Naive thymus-derived CD4-positive, alpha-beta T cell (primary cell): ENCODE results near the gene STIM2. TPM values are rescaled to one million over a fixed set of nuclear protein-coding genes. Genes with fewer than 3 reads are reported as not detected.

Experiments
- ATAC-seq: fragments of 150-1000 bp; cut with Tn5 transposase; 2 replicates; pipeline ENCODE4 v1.10.0; 2021; ENCODE audit warnings: mild to moderate bottlenecking, moderate library complexity
- CTCF ChIA-PET: fragments of 350-600 bp; sonication (Branson Sonifier 250); formaldehyde crosslinking; loops from one replicate; lab custom pipeline; 2021; ENCODE audit warnings: antibody characterized with exemption; lab: Charles Lee
- POLR2A ChIA-PET: fragments of 350-600 bp; sonication (Branson Sonifier 250); formaldehyde crosslinking; loops from one replicate; lab custom pipeline; 2021; ENCODE audit warnings: antibody characterized with exemption, inconsistent platforms; lab: Charles Lee
- DNase-seq, 9 donors: peaks; one replicate each; pipeline versions ENCODE4 v3.0.0 to v3.0.0-alpha.2; 2020 to 2022; ENCODE audit warnings: mixed read lengths in 1 of 9
- H3K27ac ChIP-seq: one replicate; pipeline ENCODE4 v1.7.0; 2013; ENCODE audit warnings: mild to moderate bottlenecking, low read depth, low read length, moderate library complexity
- H3K27me3 ChIP-seq, 2 donors: one replicate each; pipeline ENCODE4 v1.7.0; 2013; ENCODE audit warnings: low read length in 2 of 2, mild to moderate bottlenecking in 2 of 2, moderate library complexity in 2 of 2; ENCODE audit not compliant: control insufficient read depth in 2 of 2, insufficient read depth in 2 of 2
- H3K36me3 ChIP-seq, 3 experiments: 1 replicate in 2 of 3; 2 replicates in 1 of 3; pipeline ENCODE4 v1.7.0; 2013; ENCODE audit warnings: low read length in 3 of 3, mild to moderate bottlenecking in 3 of 3, moderate library complexity in 1 of 3; ENCODE audit not compliant: insufficient read depth in 3 of 3, control insufficient read depth in 2 of 3
- H3K4me1 ChIP-seq, 2 donors: one replicate each; pipeline ENCODE4 v1.7.0; 2013; ENCODE audit warnings: low read length in 2 of 2, mild to moderate bottlenecking in 2 of 2, moderate library complexity in 1 of 2; ENCODE audit not compliant: control insufficient read depth in 2 of 2, insufficient read depth in 2 of 2
- H3K4me3 ChIP-seq: 2 replicates; pipeline ENCODE4 v1.7.0; 2013; ENCODE audit warnings: mild to moderate bottlenecking, low read length
- H3K9me3 ChIP-seq, 3 experiments: 1 replicate in 2 of 3; 2 replicates in 1 of 3; pipeline ENCODE4 v1.7.0; 2013; ENCODE audit warnings: low read length in 3 of 3; ENCODE audit not compliant: control insufficient read depth in 2 of 3
- H3K27ac Mint-ChIP-seq, 9 donors: one replicate each; pipeline ENCODE4 v1.8.0; 2020 to 2022; ENCODE audit warnings: mixed read lengths in 9 of 9, mild to moderate bottlenecking in 8 of 9, moderate library complexity in 5 of 9, inconsistent platforms in 2 of 9
- H3K27me3 Mint-ChIP-seq, 5 donors: one replicate each; pipeline ENCODE4 v1.8.0; 2021 to 2022; ENCODE audit warnings: mixed read lengths in 5 of 5, mild to moderate bottlenecking in 1 of 5
- H3K36me3 Mint-ChIP-seq, 5 donors: one replicate each; pipeline ENCODE4 v1.8.0; 2020 to 2022; ENCODE audit warnings: mixed read lengths in 5 of 5, mild to moderate bottlenecking in 3 of 5, inconsistent platforms in 1 of 5
- H3K4me1 Mint-ChIP-seq, 7 donors: one replicate each; pipeline ENCODE4 v1.8.0; 2020 to 2022; ENCODE audit warnings: mixed read lengths in 7 of 7, mild to moderate bottlenecking in 3 of 7, inconsistent platforms in 1 of 7
- H3K4me3 Mint-ChIP-seq, 10 donors: one replicate each; pipeline ENCODE4 v1.8.0; 2020 to 2022; ENCODE audit warnings: mild to moderate bottlenecking in 10 of 10, mixed read lengths in 10 of 10, moderate library complexity in 6 of 10, inconsistent platforms in 2 of 10
- H3K9me3 Mint-ChIP-seq, 11 donors: one replicate each; pipeline ENCODE4 v1.8.0; 2020 to 2022; ENCODE audit warnings: mixed read lengths in 11 of 11, mild to moderate bottlenecking in 4 of 11, inconsistent platforms in 1 of 11, moderate library complexity in 1 of 11
- intact Hi-C, 2 donors: fragments of 100-400 bp; cut with micrococcal nuclease; formaldehyde crosslinking; loops; one replicate each; pipeline ENCODE4 v1.15.1; 2023
- polyA plus RNA-seq, 2 donors: library from polyadenylated mRNA; unstranded; fragments of 300-500 nt; fragmentation: Illumina TruSeq; gene quantifications; one replicate each; pipeline ENCODE4 v1.2.3, GENCODE V29; 2021
- total RNA-seq, 6 experiments: library from RNA in 5 of 6; stranded (reverse) in 5 of 6; gene quantifications; 1 replicate in 5 of 6; 2 replicates in 1 of 6; pipeline ENCODE4 v1.2.3 and lab custom pipeline; 2021 to 2026

STIM2 gene
- total and polyA plus RNA-seq, 7 experiments from 2014 or later = 24.6 to 103 (median 67.0) TPM

DNA sequence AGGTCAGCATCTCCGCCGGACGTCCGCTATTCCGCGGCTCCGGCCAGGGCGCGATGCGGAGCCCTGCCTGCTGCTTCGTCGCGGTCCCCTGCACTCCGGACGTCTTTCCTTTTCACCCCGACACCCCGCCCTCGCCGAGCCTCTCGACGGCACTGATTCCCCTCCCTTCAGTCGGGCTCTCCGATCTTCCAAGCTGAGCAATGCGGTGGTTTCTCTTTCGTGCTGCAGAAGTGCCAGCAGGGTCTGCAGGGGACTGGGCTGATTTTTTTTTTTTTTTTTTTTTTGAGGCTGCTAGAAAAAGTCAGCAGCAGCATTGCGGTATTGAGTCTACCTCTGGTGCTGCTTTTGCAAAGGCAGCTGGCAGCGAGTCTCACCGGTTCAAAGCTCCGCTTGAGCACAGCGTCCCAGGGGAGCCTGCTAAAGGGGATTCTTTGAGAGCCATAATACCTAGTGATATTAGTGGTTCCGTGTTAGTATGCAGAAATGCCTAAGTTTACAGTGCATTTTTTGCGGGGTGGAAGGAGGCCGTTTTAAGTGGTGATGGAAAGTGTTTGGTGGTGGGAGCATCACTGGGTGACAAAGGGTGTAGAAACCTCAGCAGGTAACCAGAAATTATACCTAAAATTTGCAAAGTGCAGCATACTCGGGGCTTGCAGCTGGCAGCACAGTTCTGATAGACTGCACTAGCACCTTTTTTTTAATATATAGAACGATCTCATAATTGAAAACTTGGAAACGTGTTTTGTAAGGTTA, 969 bp downstream of the STIM2 start:
- peaks cover 0 to 9% (median 0%) of the 10 kb centered on the region in 5 donors for H3K36me3 Mint-ChIP-seq
- ATAC-seq = peak; percentile 28
- intact Hi-C loops = loop anchor here (1.0 to 5.0 kb wide), 13 partner anchors 12 to 1699 kb away; partner anchors contain the start of genes PI4K2B (in 1 of the 2), SEL1L3 (in 1 of the 2) and SEPSECS (in 1 of the 2)
- peaks cover 55 to 82% (median 72%) of the 10 kb centered on the region in 7 donors for H3K4me1 Mint-ChIP-seq
- H3K36me3 ChIP-seq = peaks cover 0 to 5% (median 0%) of the 10 kb centered on the region in 3 experiments
- H3K4me3 ChIP-seq = peak overlapping the region; percentile 77
- H3K27me3 Mint-ChIP-seq = peaks cover 0 to 3% (median 0%) of the 10 kb centered on the region in 5 donors
- H3K27ac ChIP-seq = peak overlapping the region; percentile 91
- POLR2A ChIA-PET = interaction anchor here (0.6 to 7.1 kb wide), 19 partner anchors 12 to 1005 kb away, joined by 3 to 126 read pairs (median 5); partner anchors contain the start of gene TBC1D19
- H3K27me3 ChIP-seq = no peaks in the 10 kb centered on the region
- no peaks in the 10 kb centered on the region for H3K9me3 Mint-ChIP-seq
- peak; percentile 57 to 87 (median 80) for DNase-seq
- peak overlapping the region; percentile 92 to 100 (median 96) for H3K4me3 Mint-ChIP-seq
- peak overlapping the region; percentile 94 to 99 (median 97) for H3K27ac Mint-ChIP-seq
- CTCF ChIA-PET = interaction anchor here (0.6 to 3.3 kb wide), 9 partner anchors 10 to 160 kb away, joined by 3 to 30 read pairs (median 4); no protein-coding TSS in a partner anchor
- no peaks in the 10 kb centered on the region for H3K9me3 ChIP-seq
- H3K4me1 ChIP-seq = peaks cover 53 to 61% of the 10 kb centered on the region in 2 donors

DNA sequence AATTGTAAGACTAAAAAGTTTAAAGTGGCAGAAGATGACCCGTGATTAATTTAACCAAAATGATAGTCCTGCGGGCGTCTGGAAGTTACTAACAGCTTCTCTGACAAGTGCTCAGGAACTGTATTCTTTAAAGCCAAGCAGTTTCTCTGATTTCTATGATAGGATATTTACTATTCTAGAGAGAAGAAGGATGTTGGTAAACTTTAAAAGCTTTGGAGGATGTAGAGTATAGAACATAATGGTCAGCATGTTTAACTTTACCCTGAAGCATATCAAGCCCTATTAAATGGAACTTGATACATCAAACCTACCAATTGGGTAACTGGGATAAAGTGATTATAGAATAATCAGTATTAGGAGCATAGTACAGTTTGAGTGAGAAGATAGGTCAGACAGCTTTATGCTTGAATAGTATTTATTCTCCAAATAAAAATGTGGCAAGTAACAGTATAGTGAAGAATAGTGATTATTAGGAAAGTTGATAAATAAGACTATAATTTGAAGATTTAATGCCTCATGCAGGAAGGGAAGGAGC, 1.8 kb downstream of the STIM2 start:
- ChIA-PET CTCF (interaction anchor here (0.7 to 3.3 kb wide), 5 partner anchors 18 to 137 kb away, joined by 3 to 30 read pairs (median 4); no protein-coding TSS in a partner anchor), POLR2A (interaction anchor here (0.8 to 7.1 kb wide), 10 partner anchors 12 to 280 kb away, joined by 3 to 126 read pairs (median 20); partner anchors contain the start of gene TBC1D19)
- intact Hi-C loops = loop anchor here (1.0 to 5.0 kb wide), 4 partner anchors 40 to 1700 kb away; partner anchors contain the start of genes SEL1L3 (in 1 of the 2) and SEPSECS (in 1 of the 2)
- H3K9me3 Mint-ChIP-seq = no peaks in the 10 kb centered on the region
- peaks cover 0 to 5% (median 0%) of the 10 kb centered on the region in 3 experiments for H3K36me3 ChIP-seq
- DNase-seq (no peak), ATAC-seq (no peak)
- H3K27ac Mint-ChIP-seq = peak overlapping the region; percentile 56 to 99 (median 97)
- H3K9me3 ChIP-seq = no peaks in the 10 kb centered on the region
- peak overlapping the region; percentile 77 for H3K4me3 ChIP-seq
- H3K36me3 Mint-ChIP-seq = peaks cover 0 to 9% (median 0%) of the 10 kb centered on the region in 5 donors
- H3K27ac ChIP-seq = peak overlapping the region; percentile 91
- H3K4me1 Mint-ChIP-seq = peaks cover 58 to 82% (median 71%) of the 10 kb centered on the region in 7 donors
- H3K27me3 ChIP-seq = no peaks in the 10 kb centered on the region
- peaks cover 56 to 64% of the 10 kb centered on the region in 2 donors for H3K4me1 ChIP-seq
- peak overlapping the region; percentile 92 to 100 (median 96) for H3K4me3 Mint-ChIP-seq
- peaks cover 0 to 3% (median 0%) of the 10 kb centered on the region in 5 donors for H3K27me3 Mint-ChIP-seq

DNA sequence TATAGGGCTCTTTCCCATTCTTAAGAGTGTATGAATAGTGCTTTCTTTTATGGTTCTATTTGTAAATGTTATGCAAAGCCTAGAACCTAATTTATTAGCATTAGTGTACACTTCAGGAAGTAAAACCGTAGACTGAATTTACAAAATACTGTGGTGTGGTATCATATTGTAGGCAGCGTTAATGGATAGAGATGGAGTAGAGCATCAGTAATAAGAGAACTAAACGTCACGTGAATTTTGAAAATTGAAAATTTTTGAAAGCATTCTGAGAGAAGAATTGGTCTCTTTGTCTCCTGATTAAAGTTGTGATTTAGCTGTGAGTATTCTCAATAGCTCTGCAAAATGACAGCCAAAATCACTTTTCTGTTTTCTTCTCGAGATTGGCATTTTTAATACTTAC, 2.9 kb downstream of the STIM2 start:
- Mint-ChIP-seq H3K9me3 (no peaks in the 10 kb centered on the region), H3K36me3 (peaks cover 0 to 9% (median 0%) of the 10 kb centered on the region in 5 donors), H3K27me3 (peaks cover 0 to 3% (median 0%) of the 10 kb centered on the region in 5 donors), H3K27ac (peak overlapping the region in 4 of 9 donors; percentile 44 to 54 (median 52)), H3K4me3 (peak overlapping the region; percentile 52 to 100 (median 68)), H3K4me1 (peaks cover 62 to 85% (median 75%) of the 10 kb centered on the region in 7 donors)
- H3K27ac ChIP-seq = no peak overlapping the region
- intact Hi-C loops = loop anchor here (5.0 kb wide), 3 partner anchors 39 to 1701 kb away; partner anchors contain the start of genes SEL1L3 (in 1 of the 2) and SEPSECS (in 1 of the 2)
- ATAC-seq (no peak), DNase-seq (no peak)
- H3K9me3 ChIP-seq = no peaks in the 10 kb centered on the region
- H3K27me3 ChIP-seq = no peaks in the 10 kb centered on the region
- H3K4me1 ChIP-seq = peaks cover 58 to 68% of the 10 kb centered on the region in 2 donors
- H3K36me3 ChIP-seq = peaks cover 0 to 5% (median 0%) of the 10 kb centered on the region in 3 experiments
- peak overlapping the region; percentile 19 for H3K4me3 ChIP-seq
- ChIA-PET CTCF (interaction anchor here (1.1 to 1.2 kb wide), 2 partner anchors 8 to 20 kb away, joined by 3 to 4 read pairs; no protein-coding TSS in a partner anchor), POLR2A (interaction anchor here (0.6 to 1.5 kb wide), 5 partner anchors 21 to 453 kb away, joined by 3 to 5 read pairs (median 4); no protein-coding TSS in a partner anchor)

DNA sequence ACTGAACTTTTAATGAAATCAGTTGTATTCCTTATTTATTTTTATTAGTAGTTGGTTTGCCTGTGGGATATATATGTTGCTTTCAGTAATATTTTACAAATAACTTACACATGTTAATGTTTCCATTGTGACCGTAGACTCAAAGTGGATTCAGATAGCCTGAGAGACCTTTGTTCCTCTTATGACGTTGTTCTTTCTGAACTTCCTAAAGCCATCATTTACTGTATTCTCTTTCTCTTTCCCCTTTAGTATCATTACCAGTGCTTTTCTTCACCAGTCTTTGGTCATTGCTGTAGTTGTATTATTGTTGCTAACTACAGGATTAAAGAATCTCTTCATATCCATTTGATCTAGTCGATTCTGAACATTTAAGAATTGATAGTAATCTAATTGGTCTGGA, 4.3 kb downstream of the STIM2 start:
- H3K27ac ChIP-seq = no peak overlapping the region
- Mint-ChIP-seq H3K27me3 (peaks cover 0 to 3% (median 0%) of the 10 kb centered on the region in 5 donors), H3K36me3 (peaks cover 2 to 14% (median 3%) of the 10 kb centered on the region in 5 donors), H3K4me3 (peak overlapping the region in 9 of 10 donors; percentile 2 to 65 (median 55)), H3K27ac (peak overlapping the region in 3 of 9 donors; percentile 15 to 81 (median 54)), H3K9me3 (no peaks in the 10 kb centered on the region), H3K4me1 (peaks cover 59 to 85% (median 75%) of the 10 kb centered on the region in 7 donors)
- H3K27me3 ChIP-seq = no peaks in the 10 kb centered on the region
- no peak overlapping the region for H3K4me3 ChIP-seq
- peaks cover 44 to 54% of the 10 kb centered on the region in 2 donors for H3K4me1 ChIP-seq
- DNase-seq = no peak
- intact Hi-C loops = loop anchor here (5.0 kb wide), 3 partner anchors 37 to 1703 kb away; partner anchors contain the start of genes SEL1L3 (in 1 of the 2) and SEPSECS (in 1 of the 2)
- peaks cover 0 to 5% (median 0%) of the 10 kb centered on the region in 3 experiments for H3K36me3 ChIP-seq
- POLR2A ChIA-PET = interaction anchor here (1.1 to 1.5 kb wide), 2 partner anchors 21 to 29 kb away, joined by 3 to 5 read pairs; no protein-coding TSS in a partner anchor
- CTCF ChIA-PET = interaction anchor here (0.5 to 1.3 kb wide), 3 partner anchors 10 to 128 kb away, joined by 3 to 4 read pairs (median 4); no protein-coding TSS in a partner anchor
- H3K9me3 ChIP-seq = no peaks in the 10 kb centered on the region
- no peak for ATAC-seq

DNA sequence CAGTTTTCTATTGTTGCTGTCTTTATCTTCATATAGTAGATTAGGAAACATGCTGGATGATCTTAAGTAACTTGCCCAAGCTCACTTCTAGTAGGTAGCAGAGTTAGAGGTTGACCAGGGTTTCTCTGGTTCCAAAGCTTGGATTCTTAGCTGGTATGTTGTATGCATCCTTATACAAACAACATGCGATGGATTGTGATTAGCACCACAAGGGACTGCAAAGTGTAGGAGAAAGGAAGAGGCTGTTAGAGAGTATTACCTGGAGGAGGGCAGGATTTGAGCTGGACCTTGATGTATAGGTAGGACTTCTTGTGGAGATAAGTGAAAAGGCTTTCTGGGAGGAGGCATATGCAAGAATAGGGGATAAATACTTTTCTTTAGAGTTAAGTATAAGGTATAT, 5.6 kb downstream of the STIM2 start:
- H3K36me3 ChIP-seq = peaks cover 0 to 4% (median 0%) of the 10 kb centered on the region in 3 experiments
- ChIA-PET CTCF (interaction anchor here (0.7 to 1.3 kb wide), 2 partner anchors 119 to 127 kb away, joined by 3 to 4 read pairs; no protein-coding TSS in a partner anchor), POLR2A (interaction anchor here (0.6 to 4.0 kb wide), 6 partner anchors 8 to 142 kb away, joined by 3 to 26 read pairs (median 6); no protein-coding TSS in a partner anchor)
- Mint-ChIP-seq H3K9me3 (no peaks in the 10 kb centered on the region), H3K27me3 (peaks cover 0 to 3% (median 0%) of the 10 kb centered on the region in 5 donors), H3K4me3 (peak overlapping the region; percentile 26 to 79 (median 44)), H3K27ac (peak overlapping the region in 6 of 9 donors; percentile 0 to 83 (median 40)), H3K4me1 (peaks cover 64 to 90% (median 80%) of the 10 kb centered on the region in 7 donors), H3K36me3 (peaks cover 4 to 18% (median 5%) of the 10 kb centered on the region in 5 donors)
- no peak for ATAC-seq
- H3K4me1 ChIP-seq = peaks cover 50 to 57% of the 10 kb centered on the region in 2 donors
- no peaks in the 10 kb centered on the region for H3K9me3 ChIP-seq
- no peaks in the 10 kb centered on the region for H3K27me3 ChIP-seq
- no peak overlapping the region for H3K4me3 ChIP-seq
- H3K27ac ChIP-seq = no peak overlapping the region
- intact Hi-C loops = loop anchor here in 1 of 2 donors (1.0 kb wide), 1 partner anchor 10 kb away; no protein-coding TSS in a partner anchor
- no peak for DNase-seq
